ENCODE measurements around the gene FAM83E.
A peak's percentile ranks its signal among the peaks of the same experiment; 100 is the strongest.
"Not testable (repeated sequence)": the region's sequence is repeated elsewhere in the genome, so short reads cannot be mapped to it uniquely, and the experiment has no call there.

The FAM83E gene

DNA sequence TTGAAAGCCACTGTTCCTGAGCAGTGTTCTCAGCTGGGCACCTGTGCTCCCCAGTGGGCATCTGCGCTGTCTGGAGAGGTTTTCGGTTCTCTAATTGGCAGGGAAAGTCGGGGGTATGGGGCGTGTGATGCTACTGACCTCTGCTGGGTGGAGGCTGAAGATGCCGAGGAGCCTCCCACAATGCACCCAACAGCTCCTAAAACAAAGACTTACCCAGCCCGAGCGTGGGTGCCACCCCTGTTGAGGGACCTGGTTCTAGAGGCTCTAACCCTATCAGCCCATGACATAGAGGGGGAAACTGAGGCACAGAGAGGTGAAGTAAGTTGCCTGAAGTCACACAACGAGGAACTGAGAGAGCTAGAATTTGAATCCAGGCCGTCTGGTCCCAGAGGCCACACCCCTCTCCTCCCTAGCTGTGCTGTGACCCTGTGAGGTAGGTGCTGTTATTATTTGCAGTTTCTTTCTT is 6.0 kb downstream of the FAM83E start:
- DNase-seq = no peak

DNA sequence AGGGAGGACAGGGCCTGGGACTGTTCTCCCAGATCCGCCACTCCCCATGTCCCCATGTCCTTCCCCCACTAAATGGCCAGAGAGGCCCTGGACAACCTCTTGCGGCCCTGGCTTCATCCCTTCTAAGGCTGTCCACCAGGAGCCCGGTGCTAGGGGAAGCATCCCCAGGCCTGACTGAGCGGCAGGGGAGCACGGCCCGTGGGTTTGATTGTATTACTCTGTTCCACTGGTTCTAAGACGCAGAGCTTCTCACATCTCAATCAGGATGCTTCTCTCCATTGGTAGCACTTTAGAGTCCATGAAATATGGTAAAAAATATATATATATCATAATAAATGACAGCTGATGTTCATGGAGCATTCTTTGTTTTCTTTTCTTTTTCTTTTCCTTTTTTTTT is 7.5 kb downstream of the FAM83E start:
- DNase-seq = no peak

DNA sequence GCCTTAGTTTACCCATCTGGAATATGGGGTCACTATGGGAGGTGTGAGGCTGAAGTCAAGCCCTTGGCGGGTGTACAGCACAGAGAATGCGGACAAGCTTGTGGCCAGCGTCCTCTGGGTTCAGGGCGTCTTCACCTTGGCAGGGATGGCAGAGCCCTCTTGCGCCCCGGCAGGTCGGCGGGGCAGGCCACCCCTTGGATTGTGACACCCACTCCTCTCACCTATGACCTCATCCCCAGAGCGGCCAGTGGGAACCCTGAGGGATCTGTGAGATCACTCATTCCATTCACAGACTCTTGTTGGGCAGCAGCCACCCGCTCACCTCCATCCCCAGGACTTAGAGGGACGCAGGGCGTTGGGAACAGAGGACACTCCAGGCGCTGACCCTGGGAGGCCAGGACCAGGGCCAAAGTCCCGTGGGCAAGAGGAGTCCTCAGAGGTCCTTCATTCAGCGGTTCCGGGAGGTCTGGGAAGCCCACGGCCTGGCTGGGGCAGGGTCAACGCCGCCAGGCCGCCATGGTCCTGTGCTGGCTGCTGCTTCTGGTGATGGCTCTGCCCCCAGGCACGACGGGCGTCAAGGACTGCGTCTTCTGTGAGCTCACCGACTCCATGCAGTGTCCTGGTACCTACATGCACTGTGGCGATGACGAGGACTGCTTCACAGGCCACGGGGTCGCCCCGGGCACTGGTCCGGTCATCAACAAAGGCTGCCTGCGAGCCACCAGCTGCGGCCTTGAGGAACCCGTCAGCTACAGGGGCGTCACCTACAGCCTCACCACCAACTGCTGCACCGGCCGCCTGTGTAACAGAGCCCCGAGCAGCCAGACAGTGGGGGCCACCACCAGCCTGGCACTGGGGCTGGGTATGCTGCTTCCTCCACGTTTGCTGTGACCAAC is 8.2 kb downstream of the FAM83E start, which contains the start of gene SPACA4:
Gene SPACA4 (plus strand): TSS at position 280 of the 896 bp plus-strand sequence. CDS start 237 bp downstream, at position 517.
- DNase-seq = no peak

GRCh38 chr19:48603850-48604249 is 11.0 kb downstream of the FAM83E start:
- DNase-seq = no peak

GRCh38 chr19:48603449-48603848 is 11.4 kb downstream of the FAM83E start:
- no peak for DNase-seq

DNA sequence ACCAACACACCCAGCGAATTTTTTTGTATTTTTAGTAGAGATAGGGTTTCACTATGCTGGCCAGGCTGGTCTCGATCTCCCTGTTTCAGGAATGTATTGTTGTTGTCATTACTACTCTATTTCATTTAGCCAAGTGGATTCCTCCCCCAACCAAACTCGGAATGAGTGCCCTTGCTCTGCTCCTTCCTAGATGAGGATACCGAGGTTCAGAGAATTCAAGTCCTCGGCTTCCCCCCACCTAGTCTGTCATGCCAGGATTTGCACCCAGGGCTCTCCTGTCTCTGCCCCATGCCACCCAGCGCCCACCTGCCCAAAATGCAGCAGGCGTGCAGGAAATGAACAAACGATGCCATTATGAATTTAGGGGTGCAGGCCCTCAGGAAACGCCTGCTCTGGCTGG is 11.9 kb downstream of the FAM83E start:
- no peak for DNase-seq

DNA sequence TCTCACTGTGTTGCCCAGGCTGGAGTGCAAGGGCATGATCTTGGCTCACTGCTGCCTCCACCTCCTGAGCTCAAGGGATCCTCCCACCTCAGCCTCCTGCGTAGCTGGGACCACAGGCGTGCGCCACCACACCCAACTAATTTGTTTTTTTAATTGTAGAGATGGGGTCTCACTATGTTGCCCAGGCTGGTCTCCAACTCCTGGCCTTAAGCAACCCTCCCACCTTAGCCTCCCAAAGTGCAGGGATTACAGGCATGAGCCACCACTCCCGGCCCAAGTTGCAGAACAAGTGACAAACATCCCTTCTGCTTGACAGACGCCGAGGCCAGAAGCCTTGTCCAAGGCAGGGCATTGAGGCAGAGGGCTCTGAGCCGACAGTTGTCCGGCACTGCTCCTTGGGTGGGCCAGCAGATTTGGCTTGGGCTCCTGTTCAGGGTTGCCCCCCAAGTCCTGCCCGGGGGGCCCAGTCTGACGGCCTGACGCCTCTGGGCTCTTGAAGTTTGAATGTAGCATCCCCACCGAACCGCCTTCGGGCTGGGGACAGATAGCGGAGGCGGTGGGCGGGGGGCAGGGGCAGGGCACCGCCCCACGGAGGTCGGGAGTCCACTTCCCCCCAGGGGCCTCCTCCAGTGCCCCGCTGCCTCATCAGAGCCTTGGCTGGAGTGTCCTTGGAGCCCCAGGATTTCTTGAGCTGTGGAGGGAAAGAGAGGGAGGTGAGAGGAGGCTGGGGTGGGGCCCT is 14.0 kb downstream of the FAM83E start:
- no peak for DNase-seq

DNA sequence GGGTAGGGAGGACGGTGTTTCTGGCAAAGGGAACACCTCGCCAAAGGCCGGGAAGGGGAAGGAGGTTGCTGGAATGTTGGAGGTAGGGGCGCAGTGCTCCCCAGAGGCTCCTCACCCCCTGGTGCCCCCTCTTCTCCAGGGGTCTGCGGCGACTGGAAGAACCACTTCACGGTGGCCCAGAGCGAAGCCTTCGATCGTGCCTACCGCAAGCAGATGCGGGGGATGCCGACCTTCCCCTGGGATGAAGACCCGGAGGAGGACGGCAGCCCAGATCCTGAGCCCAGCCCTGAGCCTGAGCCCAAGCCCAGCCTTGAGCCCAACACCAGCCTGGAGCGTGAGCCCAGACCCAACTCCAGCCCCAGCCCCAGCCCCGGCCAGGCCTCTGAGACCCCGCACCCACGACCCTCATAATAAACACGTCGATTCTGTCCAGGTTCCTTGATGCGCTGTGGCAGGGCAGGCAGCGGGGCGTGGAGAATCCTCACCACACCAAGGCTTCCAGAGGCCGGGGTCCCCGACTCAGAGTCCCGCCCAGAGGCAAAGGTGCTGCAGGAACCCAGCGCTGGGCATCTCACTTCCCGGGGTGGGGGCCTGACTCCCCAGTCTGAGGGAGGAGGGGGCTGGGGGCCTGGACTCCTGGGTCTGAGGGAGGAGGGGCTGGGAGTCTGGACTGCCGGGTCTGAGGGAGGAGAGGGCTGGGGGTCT is 15.7 kb downstream of the FAM83E start:
- DNase-seq = no peak

DNA sequence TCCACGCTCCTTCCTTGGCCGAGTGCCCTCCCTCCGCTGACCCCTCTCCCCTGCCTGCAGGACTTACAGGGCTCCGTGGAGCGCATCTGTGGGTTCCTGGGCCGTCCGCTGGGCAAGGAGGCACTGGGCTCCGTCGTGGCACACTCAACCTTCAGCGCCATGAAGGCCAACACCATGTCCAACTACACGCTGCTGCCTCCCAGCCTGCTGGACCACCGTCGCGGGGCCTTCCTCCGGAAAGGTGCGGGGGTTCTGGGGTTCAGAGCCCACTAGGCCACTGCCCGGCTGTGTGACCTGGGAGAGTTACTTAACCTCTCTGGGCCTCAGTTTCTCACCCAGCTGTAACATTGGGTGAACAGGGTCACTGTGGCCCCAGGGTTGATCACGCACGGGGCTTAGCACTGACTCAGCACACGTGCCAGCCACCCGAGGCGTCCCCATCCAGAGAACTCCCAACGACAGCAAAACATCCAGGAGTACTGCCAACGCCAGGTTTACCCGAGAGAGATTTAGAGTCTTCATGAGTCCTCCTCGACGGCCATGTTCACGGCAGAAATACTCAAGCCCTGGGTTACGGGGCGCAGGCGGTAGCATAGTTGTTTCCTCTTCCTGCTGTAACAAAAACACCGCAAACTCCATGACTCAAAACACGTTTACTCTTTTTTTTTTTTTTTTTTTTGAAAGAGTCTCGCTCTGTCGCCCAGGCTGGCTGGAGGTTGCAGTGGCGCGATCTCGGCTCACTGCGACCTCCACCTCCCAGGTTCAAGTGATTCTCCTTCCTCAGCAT is 18.0 kb downstream of the FAM83E start:
- no peak for DNase-seq

DNA sequence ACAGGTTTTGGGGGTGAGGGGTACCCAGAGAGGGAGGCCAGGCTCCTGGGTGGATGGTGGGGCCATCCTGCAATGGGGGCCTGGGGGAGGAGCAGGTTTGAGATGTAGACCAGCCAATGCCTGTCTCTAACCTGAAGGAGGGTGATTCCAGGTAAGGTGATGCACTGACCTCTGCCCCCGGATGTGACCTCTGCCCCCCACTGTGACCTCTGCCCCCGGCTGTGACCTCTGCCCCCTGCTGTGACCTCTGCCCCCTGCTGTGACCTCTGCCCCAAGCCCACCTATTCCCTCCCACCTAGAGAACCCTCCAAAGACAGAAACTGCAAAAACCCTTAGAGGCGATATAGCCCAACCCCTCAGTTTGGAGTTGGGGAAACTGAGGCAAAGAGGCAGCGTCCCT is 18.6 kb downstream of the FAM83E start:
- no peak for DNase-seq

GRCh38 chr19:48595833-48596232 is 19.0 kb downstream of the FAM83E start:
- no peak for DNase-seq

GRCh38 chr19:48595171-48595570 is 19.7 kb downstream of the FAM83E start:
- no peak for DNase-seq

DNA sequence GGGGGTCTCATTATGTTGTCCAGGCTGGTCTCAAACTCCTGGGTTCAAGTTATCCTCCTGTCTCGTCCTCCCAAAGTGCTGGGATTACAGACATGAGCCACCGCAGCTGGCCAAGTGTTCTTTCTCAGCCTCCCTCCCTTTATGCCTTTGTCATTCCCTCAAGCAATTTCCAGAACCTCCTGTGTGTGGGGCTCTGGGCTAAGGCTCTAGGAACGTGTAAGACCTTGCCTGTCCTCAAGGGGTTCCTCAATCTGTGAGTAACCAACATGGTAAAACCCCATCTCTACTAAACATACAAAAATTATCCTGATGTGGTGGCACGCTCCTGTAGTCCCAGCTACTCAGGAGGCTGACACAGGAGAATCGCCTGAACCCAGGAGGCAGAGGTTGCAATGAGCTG is 23.9 kb downstream of the FAM83E start:
- no peak for DNase-seq

- DNase-seq = peak; percentile 74
Measured at GRCh38 chr19:48588670-48589401, 26.0 kb downstream of the FAM83E start.

DNA sequence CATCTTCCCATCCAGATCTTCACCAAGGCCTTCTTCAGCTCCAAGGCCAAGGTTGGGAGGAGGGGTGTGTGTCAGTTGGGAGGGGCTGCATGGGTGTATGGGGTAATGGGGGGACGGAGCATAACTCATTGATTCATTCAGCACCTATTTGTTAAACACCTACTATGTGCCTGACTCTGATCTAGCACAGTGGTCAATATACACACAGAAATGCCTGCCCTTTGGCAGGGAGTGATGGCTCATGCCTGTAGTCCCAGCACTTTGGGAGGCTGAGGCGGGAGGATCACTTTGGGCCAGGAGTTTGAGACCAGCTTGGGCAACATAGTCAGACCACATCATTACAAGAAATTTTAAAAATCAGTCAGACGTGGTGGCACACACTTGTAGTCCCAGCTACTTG is 27.5 kb downstream of the FAM83E start:
- DNase-seq = no peak

DNA sequence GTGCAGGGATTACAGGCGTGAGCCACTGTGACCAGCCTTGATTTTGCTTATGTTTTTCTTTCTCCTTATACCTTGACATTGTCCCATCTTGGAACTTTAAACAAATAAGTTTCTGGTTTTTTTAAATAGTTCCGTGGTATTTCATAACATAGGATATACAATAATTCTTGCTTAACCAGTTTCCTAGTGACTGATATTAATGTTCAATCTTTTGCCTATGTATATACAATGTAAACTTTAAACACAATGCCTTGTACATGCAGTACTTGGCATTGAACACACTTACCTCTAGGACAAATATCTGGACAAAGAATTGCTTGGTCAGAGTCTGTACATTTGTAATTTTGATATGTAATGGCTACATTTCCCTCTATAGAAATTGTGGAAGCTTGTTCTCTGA is 32.7 kb downstream of the FAM83E start:
- no peak for DNase-seq

GRCh38 chr19:48578891-48579290 is 36.0 kb downstream of the FAM83E start:
- DNase-seq = no peak

DNA sequence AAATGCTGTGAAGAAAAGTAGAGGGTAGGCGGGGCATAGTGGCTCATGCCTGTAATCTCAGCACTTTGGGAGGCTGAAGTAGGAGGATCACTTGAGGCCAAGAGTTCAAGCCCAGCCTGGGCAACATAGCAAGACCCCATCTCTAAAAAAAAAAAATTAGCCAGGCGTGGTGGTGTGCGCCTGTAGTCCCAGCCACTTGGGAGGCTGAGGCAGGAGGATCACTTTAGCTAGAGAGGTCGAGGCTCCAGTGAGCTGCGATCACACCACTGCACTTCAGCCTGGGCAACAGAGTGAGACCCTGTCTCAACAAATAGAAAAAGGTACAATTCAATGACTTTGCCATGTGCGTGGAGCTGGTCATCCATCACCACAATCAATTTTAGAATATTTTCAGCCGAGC is 37.0 kb downstream of the FAM83E start:
- not testable (repeated sequence) for DNase-seq

- no peak for DNase-seq
Measured at GRCh38 chr19:48575931-48576622, 38.8 kb downstream of the FAM83E start.

DNA sequence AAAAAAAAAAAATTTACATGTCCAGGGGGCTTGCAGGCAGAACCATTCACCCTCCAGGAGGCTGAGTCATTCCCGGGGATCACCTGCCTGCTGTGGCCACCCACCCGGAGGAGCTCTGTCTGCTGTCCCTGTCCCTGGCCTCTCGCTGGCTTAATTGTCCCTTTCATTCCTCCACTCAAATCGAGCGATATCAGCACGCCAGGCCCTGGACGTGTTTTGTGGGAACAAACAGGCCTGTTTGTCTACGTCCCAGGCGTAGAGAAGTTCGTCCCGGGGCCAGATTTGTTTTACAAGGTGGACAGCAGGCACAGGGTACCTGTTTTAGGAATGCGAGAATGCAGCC is 41.7 kb downstream of the FAM83E start:
- no peak for DNase-seq
